ENCODE results near the gene RNU6-9.

Gene RNU6-9

DNA sequence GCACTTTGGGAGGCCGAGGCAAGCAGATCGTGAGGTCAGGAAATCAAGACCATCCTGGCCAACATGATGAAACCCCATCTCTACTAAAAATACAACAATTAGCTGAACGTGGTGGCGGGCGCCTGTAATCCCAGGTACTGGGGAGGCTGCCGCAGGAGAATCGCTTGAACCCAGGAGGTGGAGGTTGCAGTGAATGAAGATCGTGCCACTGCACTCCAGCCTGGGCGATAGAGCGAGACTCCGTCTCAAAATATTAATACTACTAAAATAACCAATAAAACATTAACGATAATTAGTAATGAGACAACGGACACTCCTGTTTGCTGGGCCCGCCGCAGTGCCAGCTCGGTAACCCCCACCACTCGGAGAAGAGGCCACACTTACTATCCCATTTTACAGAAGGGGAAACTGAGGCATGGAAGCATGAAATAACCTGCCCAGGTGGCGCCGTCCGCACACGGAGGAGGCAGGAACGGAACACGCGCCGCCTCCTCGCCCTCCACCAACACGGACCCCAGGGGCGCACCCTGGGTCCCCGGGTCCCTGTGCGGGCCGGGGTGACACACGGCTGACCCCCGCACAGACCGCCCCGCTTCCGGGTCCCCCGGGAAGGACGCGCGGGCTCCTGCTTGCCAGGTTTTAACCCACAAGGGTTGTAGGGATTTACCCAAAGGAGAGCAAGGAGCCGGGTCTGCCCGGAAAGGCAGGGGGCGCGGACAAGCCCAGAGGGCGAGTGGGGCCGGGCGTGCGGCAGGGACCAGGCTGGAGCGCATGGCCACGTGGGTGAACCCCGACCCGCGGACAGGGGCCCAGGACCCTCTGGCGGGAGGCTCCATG, 18.1 kb downstream of the RNU6-9 start:
- no peaks in the 10 kb centered on the region for H3K36me3 ChIP-seq (replicated peaks)
- TF ChIP-seq, protein P1, sequence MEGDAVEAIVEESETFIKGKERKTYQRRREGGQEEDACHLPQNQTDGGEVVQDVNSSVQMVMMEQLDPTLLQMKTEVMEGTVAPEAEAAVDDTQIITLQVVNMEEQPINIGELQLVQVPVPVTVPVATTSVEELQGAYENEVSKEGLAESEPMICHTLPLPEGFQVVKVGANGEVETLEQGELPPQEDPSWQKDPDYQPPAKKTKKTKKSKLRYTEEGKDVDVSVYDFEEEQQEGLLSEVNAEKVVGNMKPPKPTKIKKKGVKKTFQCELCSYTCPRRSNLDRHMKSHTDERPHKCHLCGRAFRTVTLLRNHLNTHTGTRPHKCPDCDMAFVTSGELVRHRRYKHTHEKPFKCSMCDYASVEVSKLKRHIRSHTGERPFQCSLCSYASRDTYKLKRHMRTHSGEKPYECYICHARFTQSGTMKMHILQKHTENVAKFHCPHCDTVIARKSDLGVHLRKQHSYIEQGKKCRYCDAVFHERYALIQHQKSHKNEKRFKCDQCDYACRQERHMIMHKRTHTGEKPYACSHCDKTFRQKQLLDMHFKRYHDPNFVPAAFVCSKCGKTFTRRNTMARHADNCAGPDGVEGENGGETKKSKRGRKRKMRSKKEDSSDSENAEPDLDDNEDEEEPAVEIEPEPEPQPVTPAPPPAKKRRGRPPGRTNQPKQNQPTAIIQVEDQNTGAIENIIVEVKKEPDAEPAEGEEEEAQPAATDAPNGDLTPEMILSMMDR (IDR thresholded peaks at IDR 0.05; ENCODE audit: low read depth, low read length, missing control alignments) = no peak
- H3K27me3 ChIP-seq (replicated peaks) = no peaks in the 10 kb centered on the region
- in situ Hi-C loops (cut with HindIII; ENCODE audit: low pct_ligation_motif_present, low sequenced_read_pairs) = no loop called here
- no peak for DNase-seq
- peak overlapping the region; percentile 39 for H3K4me3 ChIP-seq (ENCODE audit: low read depth, low read length)
- no peak overlapping the region for H3K27ac ChIP-seq

DNA sequence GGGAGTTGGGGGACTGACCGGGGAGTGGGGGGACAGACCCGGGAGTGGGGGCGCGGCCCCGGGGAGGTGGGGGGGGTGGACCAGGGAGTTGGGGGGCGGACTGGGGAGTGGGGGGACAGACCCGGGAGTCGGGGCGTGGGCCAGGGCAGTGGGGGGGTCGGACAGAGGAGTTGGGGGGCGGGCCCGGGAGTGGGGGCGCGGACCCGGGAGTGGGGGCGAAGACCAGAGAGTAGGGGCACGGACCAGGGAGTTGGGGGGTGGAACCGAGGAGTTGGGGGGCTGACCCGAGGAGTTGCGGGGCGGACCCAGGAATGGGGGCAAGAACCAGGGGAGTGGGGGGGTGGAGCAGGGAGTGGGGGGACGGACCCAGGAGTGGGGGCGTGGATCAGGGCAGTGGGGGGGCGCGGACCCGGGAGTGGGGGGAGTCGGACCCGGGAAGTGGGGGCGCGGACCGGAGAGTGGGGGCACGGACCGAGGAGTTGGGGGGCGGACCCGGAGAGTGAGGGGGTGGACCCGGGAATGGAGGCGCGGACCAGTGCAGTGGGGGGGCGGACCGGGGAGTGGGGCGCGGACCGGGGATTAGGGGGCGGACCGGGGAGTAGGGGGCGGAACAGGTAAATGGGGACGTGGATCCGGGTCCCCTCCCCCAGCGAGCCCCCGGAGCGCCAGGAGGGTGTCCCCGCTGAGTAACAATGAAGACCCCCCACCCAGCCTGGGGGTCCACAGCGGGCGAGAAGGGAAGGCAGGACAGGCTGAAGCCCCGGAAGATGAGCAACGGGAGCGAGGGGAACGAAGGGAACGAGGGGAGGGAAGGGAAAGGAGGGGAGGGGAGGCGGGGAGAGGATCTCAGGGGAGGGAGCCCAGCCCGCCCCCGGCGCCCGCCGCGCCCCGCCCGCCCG, 19.1 kb downstream of the RNU6-9 start:
- Histone ChIP-seq H3K27me3 (replicated peaks) (peaks cover 6% of the 10 kb centered on the region), H3K36me3 (replicated peaks) (no peaks in the 10 kb centered on the region), H3K27ac (no peak overlapping the region), H3K4me3 (ENCODE audit: low read depth, low read length) (peak overlapping the region; percentile 80)
- in situ Hi-C loops (cut with HindIII; ENCODE audit: low pct_ligation_motif_present, low sequenced_read_pairs) = no loop called here
- DNase-seq = no peak
- TF ChIP-seq, protein P1 (IDR thresholded peaks at IDR 0.05; ENCODE audit: low read depth, low read length, missing control alignments) = no peak

GRCh38 chr19:913080-913748, 19.9 kb downstream of the RNU6-9 start, which contains the start of gene R3HDM4:
Gene R3HDM4 (minus strand): TSS chr19:913219. CDS start chr19:913157, 62 bp downstream.
- H3K36me3 ChIP-seq (replicated peaks) = no peaks in the 10 kb centered on the region
- in situ Hi-C loops (cut with HindIII; ENCODE audit: low pct_ligation_motif_present, low sequenced_read_pairs) = no loop called here
- TF ChIP-seq, protein P1 (IDR thresholded peaks at IDR 0.05; ENCODE audit: low read depth, low read length, missing control alignments) = no peak
- DNase-seq = no peak
- H3K27me3 ChIP-seq (replicated peaks) = peaks cover 14% of the 10 kb centered on the region
- peak within 1 kb of the TSS; percentile 80 for H3K4me3 ChIP-seq (ENCODE audit: low read depth, low read length)
- H3K27ac ChIP-seq = peak within 1 kb of the TSS; percentile 28

- Histone ChIP-seq H3K27ac (no peak overlapping the region), H3K27me3 (replicated peaks) (peaks cover 31% of the 10 kb centered on the region), H3K4me3 (ENCODE audit: low read depth, low read length) (no peak overlapping the region), H3K36me3 (replicated peaks) (no peaks in the 10 kb centered on the region)
- DNase-seq = no peak
- TF ChIP-seq, protein P1 (IDR thresholded peaks at IDR 0.05; ENCODE audit: low read depth, low read length, missing control alignments) = no peak
- in situ Hi-C loops (cut with HindIII; ENCODE audit: low pct_ligation_motif_present, low sequenced_read_pairs) = no loop called here
These were observed 23.5 kb downstream of the RNU6-9 start for GRCh38 chr19:916645-917322.
